Activated CD8-positive, alpha-beta T cell treated with anti-CD3 and anti-CD28 coated beads for 36 hours (primary cell): ENCODE results near the gene NFATC4. TPM values are rescaled to one million over a fixed set of nuclear protein-coding genes. Genes with fewer than 3 reads are reported as not detected.

Experiments used
- ATAC-seq: fragments of 200-7000 bp; cut with Tn5 transposase; one replicate; pipeline ENCODE4 v1.10.0; 2021; ENCODE audit warnings: mild to moderate bottlenecking, moderate library complexity
- CTCF ChIA-PET: fragments of 350-600 bp; sonication (Branson Sonifier 250); formaldehyde crosslinking; loops from one replicate; lab custom pipeline; 2021; ENCODE audit warnings: antibody characterized with exemption; lab: Charles Lee
- POLR2A ChIA-PET: fragments of 350-600 bp; sonication (Branson Sonifier 250); formaldehyde crosslinking; loops from one replicate; lab custom pipeline; 2021; ENCODE audit warnings: antibody characterized with exemption; lab: Charles Lee
- DNase-seq: peaks from one replicate; pipeline ENCODE4 v3.0.0-alpha.2; 2020
- H3K27ac Mint-ChIP-seq: one replicate; pipeline ENCODE4 v1.8.0; 2021; ENCODE audit warnings: mild to moderate bottlenecking, mixed read lengths
- H3K27me3 Mint-ChIP-seq: one replicate; pipeline ENCODE4 v1.8.0; 2021; ENCODE audit warnings: mixed read lengths
- H3K36me3 Mint-ChIP-seq: one replicate; pipeline ENCODE4 v1.8.0; 2021; ENCODE audit warnings: low read depth, mixed read lengths
- H3K4me1 Mint-ChIP-seq: one replicate; pipeline ENCODE4 v1.8.0; 2021; ENCODE audit warnings: low read depth, mixed read lengths
- H3K4me3 Mint-ChIP-seq: one replicate; pipeline ENCODE4 v1.8.0; 2021; ENCODE audit warnings: mild to moderate bottlenecking, moderate library complexity, mixed read lengths
- H3K9me3 Mint-ChIP-seq: one replicate; pipeline ENCODE4 v1.8.0; 2021; ENCODE audit warnings: mixed read lengths
- CTCF ChIP-seq: fragments of 200-600 bp; IDR thresholded peaks from one replicate; pipeline ENCODE4 v1.8.0; 2022; ENCODE audit warnings: antibody characterized with exemption, mild to moderate bottlenecking
- intact Hi-C: fragments of 100-400 bp; cut with micrococcal nuclease; formaldehyde crosslinking; loops from one replicate; pipeline ENCODE4 v1.10.0; 2022
- total RNA-seq, 2 experiments: library from RNA; stranded (reverse); gene quantifications; one replicate each; pipeline ENCODE4 v1.2.3, GENCODE V29; 2021

The NFATC4 gene
- total RNA-seq, 2 experiments from 2014 or later, result 1.3 to 2.0 TPM

GRCh38 chr14:24329073-24329663 is 38.8 kb upstream of the NFATC4 start:
- no peak overlapping the region for H3K4me3 Mint-ChIP-seq
- ChIA-PET CTCF (interaction anchor here (0.8 to 8.8 kb wide), 7 partner anchors 8 to 112 kb away, joined by 3 to 155 read pairs (median 9); partner anchors contain the start of genes CIDEB, LTB4R, LTB4R2 and RIPK3), POLR2A (interaction anchor here (0.7 to 8.5 kb wide), 3 partner anchors 11 to 101 kb away, joined by 3 to 82 read pairs (median 4); partner anchors contain the start of genes CBLN3 and KHNYN)
- TF ChIP-seq CTCF, result no peak
- DNase-seq (no peak), ATAC-seq (no peak)
- no peaks in the 10 kb centered on the region for H3K36me3 Mint-ChIP-seq
- no peaks in the 10 kb centered on the region for H3K9me3 Mint-ChIP-seq
- peaks cover 40% of the 10 kb centered on the region for H3K4me1 Mint-ChIP-seq
- peak overlapping the region; percentile 61 for H3K27ac Mint-ChIP-seq
- intact Hi-C loops, result no loop called here
- peaks cover 18% of the 10 kb centered on the region for H3K27me3 Mint-ChIP-seq

- no peaks in the 10 kb centered on the region for H3K9me3 Mint-ChIP-seq
- H3K4me1 Mint-ChIP-seq, result peaks cover 42% of the 10 kb centered on the region
- peak overlapping the region; percentile 61 for H3K27ac Mint-ChIP-seq
- intact Hi-C loops, result no loop called here
- ChIA-PET CTCF (interaction anchor here (0.8 to 8.8 kb wide), 6 partner anchors 9 to 112 kb away, joined by 3 to 155 read pairs (median 26); partner anchors contain the start of genes CIDEB, LTB4R, LTB4R2 and RIPK3), POLR2A (interaction anchor here (0.7 to 8.5 kb wide), 2 partner anchors 11 to 100 kb away, joined by 3 to 82 read pairs; partner anchors contain the start of genes CBLN3 and KHNYN)
- no peak overlapping the region for H3K4me3 Mint-ChIP-seq
- H3K36me3 Mint-ChIP-seq, result no peaks in the 10 kb centered on the region
- ATAC-seq (peak; percentile 53), DNase-seq (peak; percentile 85)
- H3K27me3 Mint-ChIP-seq, result peaks cover 22% of the 10 kb centered on the region
- no peak for TF ChIP-seq CTCF
These were observed 38.2 kb upstream of the NFATC4 start for GRCh38 chr14:24329736-24330135.

- intact Hi-C loops, result no loop called here
- DNase-seq (no peak), ATAC-seq (no peak)
- no peak overlapping the region for H3K27ac Mint-ChIP-seq
- H3K27me3 Mint-ChIP-seq, result peaks cover 29% of the 10 kb centered on the region
- H3K4me3 Mint-ChIP-seq, result no peak overlapping the region
- no peak for TF ChIP-seq CTCF
- ChIA-PET POLR2A (interaction anchor here (0.7 to 8.5 kb wide), 4 partner anchors 32 to 236 kb away, joined by 3 to 82 read pairs (median 3); partner anchors contain the start of genes CBLN3, DHRS1, KHNYN and NOP9), CTCF (interaction anchor here (1.3 to 12.7 kb wide), 8 partner anchors 9 to 105 kb away, joined by 3 to 454 read pairs (median 79); partner anchors contain the start of genes CBLN3, CIDEB, KHNYN and LTB4R)
- H3K9me3 Mint-ChIP-seq, result no peaks in the 10 kb centered on the region
- peaks cover 3% of the 10 kb centered on the region for H3K36me3 Mint-ChIP-seq
- H3K4me1 Mint-ChIP-seq, result peaks cover 47% of the 10 kb centered on the region
These were observed 36.9 kb upstream of the NFATC4 start for GRCh38 chr14:24330973-24331674.

- peaks cover 3% of the 10 kb centered on the region for H3K36me3 Mint-ChIP-seq
- TF ChIP-seq CTCF, result no peak
- DNase-seq (no peak), ATAC-seq (no peak)
- H3K4me3 Mint-ChIP-seq, result peak overlapping the region; percentile 68
- ChIA-PET POLR2A (interaction anchor here (0.9 to 8.5 kb wide), 4 partner anchors 33 to 236 kb away, joined by 3 to 82 read pairs (median 4); partner anchors contain the start of genes CBLN3, DHRS1, KHNYN and NOP9), CTCF (interaction anchor here (0.7 to 12.7 kb wide), 16 partner anchors 8 to 109 kb away, joined by 3 to 454 read pairs (median 22); partner anchors contain the start of genes CBLN3, CIDEB, KHNYN and LTB4R)
- intact Hi-C loops, result loop anchor here (1.0 kb wide), 1 partner anchor 100 kb away; no protein-coding TSS in a partner anchor
- no peaks in the 10 kb centered on the region for H3K9me3 Mint-ChIP-seq
- no peak overlapping the region for H3K27ac Mint-ChIP-seq
- H3K4me1 Mint-ChIP-seq, result peaks cover 47% of the 10 kb centered on the region
- H3K27me3 Mint-ChIP-seq, result peaks cover 29% of the 10 kb centered on the region
These were observed 36.2 kb upstream of the NFATC4 start for GRCh38 chr14:24331731-24332267.
